Neural cell (in vitro differentiated cells): ENCODE data around the gene COMMD9. TPM values are rescaled to one million over a fixed set of nuclear protein-coding genes. Genes with fewer than 3 reads are reported as not detected.

Experiments used
- H2AFZ ChIP-seq: fragments of 200-600, 300-800 bp; sonication (generic), shearing (Covaris generic); 2 replicates; pipeline ENCODE4 v1.6.0; 2014; ENCODE audit warnings: low read depth, mild to moderate bottlenecking, antibody characterized with exemption, low read length, moderate library complexity
- H3F3A ChIP-seq: fragments of 200-600 bp; shearing (Covaris generic); 2 replicates; pipeline ENCODE4 v1.6.1; 2016; ENCODE audit warnings: mild to moderate bottlenecking, moderate library complexity, mixed read lengths, antibody characterized with exemption, low read length; ENCODE audit not compliant: insufficient read depth, poor library complexity, severe bottlenecking
- H3K27ac ChIP-seq: fragments of 200-600, 300-800 bp; sonication (generic), shearing (Covaris generic); 2 replicates; pipeline ENCODE4 v1.5.1; 2014; ENCODE audit warnings: mild to moderate bottlenecking, low read length, moderate library complexity
- H3K27me3 ChIP-seq: fragments of 300-800, 200-600 bp; sonication (generic), shearing (Covaris generic); 2 replicates; pipeline ENCODE4 v1.6.0; 2014; ENCODE audit warnings: mild to moderate bottlenecking, low read depth, low read length, moderate library complexity; ENCODE audit not compliant: insufficient read depth
- H3K36me3 ChIP-seq: fragments of 300-800, 200-600 bp; sonication (generic), shearing (Covaris generic); 2 replicates; pipeline ENCODE4 v1.5.1; 2014; ENCODE audit warnings: mild to moderate bottlenecking, antibody characterized with exemption, low read length, moderate library complexity; ENCODE audit not compliant: insufficient read depth
- H3K4me2 ChIP-seq: fragments of 300-800, 200-600 bp; sonication (generic), shearing (Covaris generic); 2 replicates; pipeline ENCODE4 v1.6.0; 2014; ENCODE audit warnings: mild to moderate bottlenecking, low read length
- H3K4me3 ChIP-seq: fragments of 300-800, 200-600 bp; sonication (generic), shearing (Covaris generic); 2 replicates; pipeline ENCODE4 v1.5.1; 2014; ENCODE audit warnings: mild to moderate bottlenecking, low read length, moderate library complexity
- H3K79me2 ChIP-seq: fragments of 200-600 bp; shearing (Covaris generic); replicated peaks from 2 replicates; pipeline ENCODE4 v1.6.0; 2014; ENCODE audit warnings: mild to moderate bottlenecking, low read length, moderate library complexity; ENCODE audit not compliant: insufficient read depth
- H3K9ac ChIP-seq: fragments of 300-800, 200-600 bp; sonication (generic), shearing (Covaris generic); 2 replicates; pipeline ENCODE4 v1.6.1; 2016; ENCODE audit warnings: mild to moderate bottlenecking, low read length, mixed read lengths
- H3K9me2 ChIP-seq: fragments of 200-600 bp; shearing (Covaris generic); 2 replicates; pipeline ENCODE4 v1.6.1; 2016; ENCODE audit warnings: mild to moderate bottlenecking, low read length, mixed read lengths; ENCODE audit not compliant: insufficient read depth
- H3K9me3 ChIP-seq: fragments of 200-600, 300-800 bp; sonication (generic), shearing (Covaris generic); 2 replicates; pipeline ENCODE4 v1.6.1; 2016; ENCODE audit warnings: mild to moderate bottlenecking, mixed run types, low read length, moderate library complexity, mixed read lengths
- H4K20me1 ChIP-seq: fragments of 200-600 bp; shearing (Covaris generic); 2 replicates; pipeline ENCODE4 v1.6.1; 2016; ENCODE audit warnings: mild to moderate bottlenecking, mixed run types; ENCODE audit not compliant: insufficient read depth
- EP300 ChIP-seq: fragments of 450-650 bp; conservative IDR thresholded peaks from 2 replicates; pipeline ENCODE4 v1.6.1; 2014; ENCODE audit warnings: antibody characterized with exemption, mild to moderate bottlenecking, moderate library complexity; ENCODE audit not compliant: poor library complexity, severe bottlenecking
- EZH2 ChIP-seq: fragments of 200-600, 300-800 bp; shearing (Covaris generic), sonication (generic); IDR thresholded peaks from 2 replicates; pipeline ENCODE4 v1.6.1; 2014; ENCODE audit warnings: antibody characterized with exemption, low read length, borderline replicate concordance, mild to moderate bottlenecking; ENCODE audit not compliant: insufficient read depth, poor library complexity, severe bottlenecking
- MXI1 ChIP-seq: fragments of 450-650 bp; conservative IDR thresholded peaks from 2 replicates; pipeline ENCODE4 v1.6.1; 2014; ENCODE audit warnings: antibody characterized with exemption, mild to moderate bottlenecking; ENCODE audit not compliant: poor library complexity, severe bottlenecking
- POLR2AphosphoS5 ChIP-seq: IDR thresholded peaks from 2 replicates; pipeline ENCODE4 v1.6.1; 2012
- RAD21 ChIP-seq: fragments of 450-650 bp; conservative IDR thresholded peaks from 2 replicates; pipeline ENCODE4 v1.6.1; 2014; ENCODE audit warnings: antibody characterized with exemption, mild to moderate bottlenecking, moderate library complexity
- REST ChIP-seq: IDR thresholded peaks from 2 replicates; pipeline ENCODE4 v1.6.1; 2012; ENCODE audit warnings: borderline replicate concordance
- SMC3 ChIP-seq: fragments of 450-650 bp; conservative IDR thresholded peaks from 2 replicates; pipeline ENCODE4 v1.6.1; 2014; ENCODE audit warnings: antibody characterized with exemption, mild to moderate bottlenecking, moderate library complexity; ENCODE audit not compliant: poor library complexity
- TAF1 ChIP-seq: IDR thresholded peaks from 2 replicates; pipeline ENCODE4 v1.6.1; 2012; ENCODE audit warnings: low read depth
- polyA plus RNA-seq: library from polyadenylated mRNA; depleted of rRNA; stranded (reverse); fragments of >200 nt; gene quantifications from 2 replicates; pipeline ENCODE4 v1.2.3, GENCODE V29; 2014
- TF ChIP-seq, protein P1 (sequence below): fragments of 450-650 bp; IDR thresholded peaks from 2 replicates; pipeline ENCODE4 v1.5.1; 2014; ENCODE audit warnings: antibody characterized with exemption, mild to moderate bottlenecking, moderate library complexity; ENCODE audit not compliant: poor library complexity, severe bottlenecking

COMMD9 gene
- polyA plus RNA-seq, 1 donor from 2014 or later = 119 TPM

DNA sequence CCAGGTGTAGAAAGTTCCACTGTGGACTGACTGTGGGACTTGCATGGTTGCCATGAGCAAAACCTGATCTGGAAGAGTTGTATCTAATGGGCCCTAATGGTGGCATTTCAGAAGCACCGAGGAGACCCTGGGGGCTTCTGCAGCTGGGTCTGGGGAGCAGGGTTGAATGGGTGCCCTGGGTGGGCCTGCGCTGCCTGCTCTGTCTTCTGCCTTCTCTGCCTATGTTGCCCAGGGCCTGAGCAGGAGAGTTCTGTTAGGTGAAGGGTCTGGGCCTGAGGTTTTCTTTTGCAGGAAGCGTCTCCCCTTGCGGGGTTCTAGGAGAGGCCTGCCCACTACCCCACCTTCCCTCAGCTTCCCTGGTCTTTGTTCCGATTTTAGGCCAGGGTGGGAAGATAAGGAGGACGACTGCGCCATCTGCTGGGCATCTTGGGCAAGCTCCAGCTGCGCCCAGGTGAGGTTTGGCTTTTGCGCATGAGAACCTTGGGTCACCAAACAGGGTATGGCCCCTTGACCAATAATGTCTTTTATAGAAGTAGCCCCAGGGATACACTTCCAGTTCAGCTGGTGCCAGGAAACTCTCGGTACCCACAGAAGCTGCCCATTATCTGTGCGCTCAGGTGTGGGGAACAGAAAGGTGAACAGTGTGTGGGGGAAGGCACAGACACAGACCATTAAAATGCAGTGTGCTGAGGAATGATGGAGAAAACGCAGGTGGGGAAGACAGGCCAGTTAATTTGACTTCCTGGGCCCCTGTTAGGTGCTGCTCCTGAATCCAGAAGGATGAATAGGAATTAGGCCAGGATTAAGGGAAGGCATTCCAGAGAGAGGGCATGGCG lies 23.2 kb downstream of the COMMD9 start:
- H3K9me2 ChIP-seq = no peaks in the 10 kb centered on the region
- peak; percentile 37 for TF ChIP-seq MXI1
- no peak for TF ChIP-seq EP300
- TF ChIP-seq REST = no peak
- TF ChIP-seq, protein P1, sequence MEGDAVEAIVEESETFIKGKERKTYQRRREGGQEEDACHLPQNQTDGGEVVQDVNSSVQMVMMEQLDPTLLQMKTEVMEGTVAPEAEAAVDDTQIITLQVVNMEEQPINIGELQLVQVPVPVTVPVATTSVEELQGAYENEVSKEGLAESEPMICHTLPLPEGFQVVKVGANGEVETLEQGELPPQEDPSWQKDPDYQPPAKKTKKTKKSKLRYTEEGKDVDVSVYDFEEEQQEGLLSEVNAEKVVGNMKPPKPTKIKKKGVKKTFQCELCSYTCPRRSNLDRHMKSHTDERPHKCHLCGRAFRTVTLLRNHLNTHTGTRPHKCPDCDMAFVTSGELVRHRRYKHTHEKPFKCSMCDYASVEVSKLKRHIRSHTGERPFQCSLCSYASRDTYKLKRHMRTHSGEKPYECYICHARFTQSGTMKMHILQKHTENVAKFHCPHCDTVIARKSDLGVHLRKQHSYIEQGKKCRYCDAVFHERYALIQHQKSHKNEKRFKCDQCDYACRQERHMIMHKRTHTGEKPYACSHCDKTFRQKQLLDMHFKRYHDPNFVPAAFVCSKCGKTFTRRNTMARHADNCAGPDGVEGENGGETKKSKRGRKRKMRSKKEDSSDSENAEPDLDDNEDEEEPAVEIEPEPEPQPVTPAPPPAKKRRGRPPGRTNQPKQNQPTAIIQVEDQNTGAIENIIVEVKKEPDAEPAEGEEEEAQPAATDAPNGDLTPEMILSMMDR = peak; percentile 91
- peak; percentile 93 for TF ChIP-seq SMC3
- TF ChIP-seq RAD21 = peak; percentile 93
- no peak for TF ChIP-seq TAF1
- TF ChIP-seq EZH2 = no peak
- H3K79me2 ChIP-seq = no peaks in the 10 kb centered on the region
- no peaks in the 10 kb centered on the region for H3F3A ChIP-seq
- no peaks in the 10 kb centered on the region for H4K20me1 ChIP-seq
- no peaks in the 10 kb centered on the region for H3K27me3 ChIP-seq
- H3K27ac ChIP-seq = no peak overlapping the region
- peak overlapping the region; percentile 41 for H3K9ac ChIP-seq
- H3K4me3 ChIP-seq = no peak overlapping the region
- no peak overlapping the region for H3K4me2 ChIP-seq
- peak overlapping the region; percentile 76 for H2AFZ ChIP-seq
- H3K9me3 ChIP-seq = no peaks in the 10 kb centered on the region
- H3K36me3 ChIP-seq = peaks cover under 1% of the 10 kb centered on the region

- Histone ChIP-seq H3K27me3 (no peaks in the 10 kb centered on the region), H3K9ac (no peak overlapping the region), H3K4me3 (no peak overlapping the region), H3K36me3 (no peaks in the 10 kb centered on the region), H3K9me2 (no peaks in the 10 kb centered on the region), H3F3A (no peaks in the 10 kb centered on the region), H3K79me2 (no peaks in the 10 kb centered on the region), H4K20me1 (no peaks in the 10 kb centered on the region), H3K27ac (no peak overlapping the region), H3K9me3 (no peaks in the 10 kb centered on the region), H3K4me2 (no peak overlapping the region), H2AFZ (no peak overlapping the region)
- TF ChIP-seq RAD21 (no peak), POLR2AphosphoS5 (no peak)
- TF ChIP-seq, protein P1 = no peak
Measured at GRCh38 chr11:36264973-36265344, 24.3 kb downstream of the COMMD9 start.
